Measurements from ENCODE around the gene KRT20.

KRT20 gene

GRCh38 chr17:40909351-40909750 lies 24.3 kb upstream of the KRT20 start:
- peak; percentile 50 for DNase-seq (ENCODE audit: low spot score)
- Mint-ChIP-seq H3K4me3 (no peak overlapping the region), H3K27ac (no peak overlapping the region), H3K9me3 (no peaks in the 10 kb centered on the region), H3K27me3 (ENCODE audit: low read depth) (peaks cover 36% of the 10 kb centered on the region), H3K4me1 (ENCODE audit: low read depth) (no peaks in the 10 kb centered on the region), H3K36me3 (ENCODE audit: low read depth) (no peaks in the 10 kb centered on the region)

GRCh38 chr17:40906613-40907012 lies 21.6 kb upstream of the KRT20 start:
- H3K9me3 Mint-ChIP-seq = no peaks in the 10 kb centered on the region
- H3K4me3 Mint-ChIP-seq = no peak overlapping the region
- no peaks in the 10 kb centered on the region for H3K36me3 Mint-ChIP-seq (ENCODE audit: low read depth)
- no peak for DNase-seq (ENCODE audit: low spot score)
- H3K4me1 Mint-ChIP-seq (ENCODE audit: low read depth) = peaks cover 8% of the 10 kb centered on the region
- H3K27me3 Mint-ChIP-seq (ENCODE audit: low read depth) = peaks cover 34% of the 10 kb centered on the region
- H3K27ac Mint-ChIP-seq = no peak overlapping the region

- peaks cover 8% of the 10 kb centered on the region for H3K4me1 Mint-ChIP-seq (ENCODE audit: low read depth)
- no peaks in the 10 kb centered on the region for H3K9me3 Mint-ChIP-seq
- no peak for DNase-seq (ENCODE audit: low spot score)
- no peak overlapping the region for H3K4me3 Mint-ChIP-seq
- H3K36me3 Mint-ChIP-seq (ENCODE audit: low read depth) = no peaks in the 10 kb centered on the region
- peaks cover 30% of the 10 kb centered on the region for H3K27me3 Mint-ChIP-seq (ENCODE audit: low read depth)
- H3K27ac Mint-ChIP-seq = no peak overlapping the region
Measured at GRCh38 chr17:40905370-40905769, 20.3 kb upstream of the KRT20 start.

GRCh38 chr17:40903129-40903847 lies 18.2 kb upstream of the KRT20 start:
- Mint-ChIP-seq H3K4me1 (ENCODE audit: low read depth) (peaks cover 8% of the 10 kb centered on the region), H3K9me3 (no peaks in the 10 kb centered on the region), H3K36me3 (ENCODE audit: low read depth) (no peaks in the 10 kb centered on the region), H3K27ac (no peak overlapping the region), H3K4me3 (no peak overlapping the region), H3K27me3 (ENCODE audit: low read depth) (peaks cover 23% of the 10 kb centered on the region)
- DNase-seq (ENCODE audit: low spot score) = no peak

- Mint-ChIP-seq H3K36me3 (ENCODE audit: low read depth) (no peaks in the 10 kb centered on the region), H3K27ac (no peak overlapping the region), H3K9me3 (no peaks in the 10 kb centered on the region), H3K4me3 (no peak overlapping the region), H3K4me1 (ENCODE audit: low read depth) (peaks cover 8% of the 10 kb centered on the region), H3K27me3 (ENCODE audit: low read depth) (peaks cover 21% of the 10 kb centered on the region)
- no peak for DNase-seq (ENCODE audit: low spot score)
Measured at GRCh38 chr17:40902498-40902897, 17.5 kb upstream of the KRT20 start.

- Mint-ChIP-seq H3K27me3 (ENCODE audit: low read depth) (peaks cover 24% of the 10 kb centered on the region), H3K36me3 (ENCODE audit: low read depth) (no peaks in the 10 kb centered on the region), H3K4me3 (no peak overlapping the region), H3K27ac (no peak overlapping the region), H3K4me1 (ENCODE audit: low read depth) (peaks cover 8% of the 10 kb centered on the region), H3K9me3 (no peaks in the 10 kb centered on the region)
- no peak for DNase-seq (ENCODE audit: low spot score)
Measured at GRCh38 chr17:40901981-40902474, 17.0 kb upstream of the KRT20 start.

- H3K4me3 Mint-ChIP-seq = no peak overlapping the region
- no peaks in the 10 kb centered on the region for H3K36me3 Mint-ChIP-seq (ENCODE audit: low read depth)
- peaks cover 8% of the 10 kb centered on the region for H3K4me1 Mint-ChIP-seq (ENCODE audit: low read depth)
- H3K27me3 Mint-ChIP-seq (ENCODE audit: low read depth) = peaks cover 20% of the 10 kb centered on the region
- no peak overlapping the region for H3K27ac Mint-ChIP-seq
- H3K9me3 Mint-ChIP-seq = no peaks in the 10 kb centered on the region
- DNase-seq (ENCODE audit: low spot score) = no peak
Measured at GRCh38 chr17:40900809-40901356, 15.8 kb upstream of the KRT20 start.

GRCh38 chr17:40896916-40897455 lies 11.9 kb upstream of the KRT20 start:
- Mint-ChIP-seq H3K36me3 (ENCODE audit: low read depth) (no peaks in the 10 kb centered on the region), H3K4me1 (ENCODE audit: low read depth) (no peaks in the 10 kb centered on the region), H3K27ac (no peak overlapping the region), H3K9me3 (no peaks in the 10 kb centered on the region), H3K4me3 (no peak overlapping the region), H3K27me3 (ENCODE audit: low read depth) (peaks cover 29% of the 10 kb centered on the region)
- DNase-seq (ENCODE audit: low spot score) = no peak

GRCh38 chr17:40895106-40895730 lies 10.2 kb upstream of the KRT20 start:
- H3K9me3 Mint-ChIP-seq = no peaks in the 10 kb centered on the region
- H3K4me3 Mint-ChIP-seq = no peak overlapping the region
- H3K27me3 Mint-ChIP-seq (ENCODE audit: low read depth) = peaks cover 29% of the 10 kb centered on the region
- no peaks in the 10 kb centered on the region for H3K4me1 Mint-ChIP-seq (ENCODE audit: low read depth)
- no peak for DNase-seq (ENCODE audit: low spot score)
- H3K36me3 Mint-ChIP-seq (ENCODE audit: low read depth) = no peaks in the 10 kb centered on the region
- H3K27ac Mint-ChIP-seq = no peak overlapping the region

GRCh38 chr17:40888196-40888720 lies 3.2 kb upstream of the KRT20 start:
- DNase-seq (ENCODE audit: low spot score) = no peak
- peaks cover 35% of the 10 kb centered on the region for H3K27me3 Mint-ChIP-seq (ENCODE audit: low read depth)
- H3K4me3 Mint-ChIP-seq = no peak overlapping the region

GRCh38 chr17:40886090-40886489 lies 1.0 kb upstream of the KRT20 start:
- DNase-seq (ENCODE audit: low spot score) = no peak
- no peaks in the 10 kb centered on the region for H3K36me3 Mint-ChIP-seq (ENCODE audit: low read depth)

More at GRCh38 chr17:40888196-40888720, 3.2 kb upstream of the KRT20 start:
- no peaks in the 10 kb centered on the region for H3K4me1 Mint-ChIP-seq (ENCODE audit: low read depth)
- H3K9me3 Mint-ChIP-seq = no peaks in the 10 kb centered on the region
- H3K27ac Mint-ChIP-seq = no peak overlapping the region
- H3K36me3 Mint-ChIP-seq (ENCODE audit: low read depth) = no peaks in the 10 kb centered on the region

GRCh38 chr17:40883626-40884334 lies 1.3 kb downstream of the KRT20 start:
- H3K27ac Mint-ChIP-seq = no peak overlapping the region
- no peaks in the 10 kb centered on the region for H3K4me1 Mint-ChIP-seq (ENCODE audit: low read depth)
- no peaks in the 10 kb centered on the region for H3K36me3 Mint-ChIP-seq (ENCODE audit: low read depth)
- H3K9me3 Mint-ChIP-seq = no peaks in the 10 kb centered on the region
- no peak for DNase-seq (ENCODE audit: low spot score)
- H3K4me3 Mint-ChIP-seq = no peak overlapping the region
- H3K27me3 Mint-ChIP-seq (ENCODE audit: low read depth) = peaks cover 28% of the 10 kb centered on the region

More at GRCh38 chr17:40886090-40886489, 1.0 kb upstream of the KRT20 start:
- Mint-ChIP-seq H3K9me3 (no peaks in the 10 kb centered on the region), H3K4me1 (ENCODE audit: low read depth) (no peaks in the 10 kb centered on the region), H3K27me3 (ENCODE audit: low read depth) (peaks cover 36% of the 10 kb centered on the region), H3K27ac (no peak overlapping the region), H3K4me3 (no peak overlapping the region)

GRCh38 chr17:40883031-40883430 lies 2.0 kb downstream of the KRT20 start:
- no peaks in the 10 kb centered on the region for H3K9me3 Mint-ChIP-seq
- H3K27me3 Mint-ChIP-seq (ENCODE audit: low read depth) = peaks cover 21% of the 10 kb centered on the region
- H3K4me1 Mint-ChIP-seq (ENCODE audit: low read depth) = no peaks in the 10 kb centered on the region
- H3K4me3 Mint-ChIP-seq = no peak overlapping the region
- no peak for DNase-seq (ENCODE audit: low spot score)
- no peak overlapping the region for H3K27ac Mint-ChIP-seq
- H3K36me3 Mint-ChIP-seq (ENCODE audit: low read depth) = no peaks in the 10 kb centered on the region

Measured in T-helper 2 cell treated with Interferon-gamma antibody and Interleukin-4, amounts not matched to agents 5 μg/mL and 100 μg/mL, for 36 hours (primary cell).